NOMO-1 (cell line): ENCODE measurements around the gene VPS51.
A peak's percentile ranks its signal among the peaks of the same experiment; 100 is the strongest.
"Not testable (repeated sequence)": the region's sequence is repeated elsewhere in the genome, so short reads cannot be mapped to it uniquely, and the experiment has no call there.

Experiments used
- DNase-seq, 2 experiments: peaks; one replicate each; lab custom pipeline; 2025; ENCODE audit not compliant: unreplicated experiment in 2 of 2; lab: John Stamatoyannopoulos, UW

The VPS51 gene

DNA sequence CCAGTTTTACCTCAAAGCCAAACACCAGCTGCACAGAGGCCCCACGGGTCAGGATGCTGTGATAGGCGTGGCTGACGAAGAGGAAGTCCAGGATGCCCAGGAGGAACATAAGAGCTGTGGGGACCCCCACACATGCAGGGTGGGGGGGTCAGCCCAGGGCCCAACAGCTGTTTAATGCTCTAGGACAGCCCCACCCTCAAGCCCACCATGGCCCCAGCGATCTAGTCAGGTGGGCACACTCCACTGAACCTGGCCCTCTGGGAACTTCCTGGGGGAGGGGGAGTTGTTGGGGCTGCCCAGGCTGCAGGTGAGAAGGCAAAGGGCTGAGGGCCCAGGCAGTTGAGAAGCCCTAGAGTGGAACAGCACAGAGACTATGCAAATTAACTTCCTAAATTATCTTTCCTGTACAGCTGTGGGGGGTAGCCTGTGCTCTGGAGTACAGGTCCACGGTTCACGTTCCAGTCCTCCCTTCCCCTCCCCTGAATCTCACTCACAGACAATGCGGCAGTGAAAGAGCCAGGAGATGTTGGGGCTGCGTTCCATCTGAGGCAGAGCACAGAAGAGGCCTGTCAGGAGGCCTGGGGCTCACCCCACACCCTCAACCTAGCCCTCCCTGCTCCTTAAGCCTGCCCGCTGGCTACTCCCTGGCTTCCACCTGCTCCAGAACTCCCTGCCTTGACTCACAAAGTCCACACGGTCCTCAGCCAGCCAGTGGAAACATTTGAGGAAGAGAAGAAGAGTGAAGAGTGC is 36.4 kb downstream of the VPS51 start:
- DNase-seq: no peak

DNA sequence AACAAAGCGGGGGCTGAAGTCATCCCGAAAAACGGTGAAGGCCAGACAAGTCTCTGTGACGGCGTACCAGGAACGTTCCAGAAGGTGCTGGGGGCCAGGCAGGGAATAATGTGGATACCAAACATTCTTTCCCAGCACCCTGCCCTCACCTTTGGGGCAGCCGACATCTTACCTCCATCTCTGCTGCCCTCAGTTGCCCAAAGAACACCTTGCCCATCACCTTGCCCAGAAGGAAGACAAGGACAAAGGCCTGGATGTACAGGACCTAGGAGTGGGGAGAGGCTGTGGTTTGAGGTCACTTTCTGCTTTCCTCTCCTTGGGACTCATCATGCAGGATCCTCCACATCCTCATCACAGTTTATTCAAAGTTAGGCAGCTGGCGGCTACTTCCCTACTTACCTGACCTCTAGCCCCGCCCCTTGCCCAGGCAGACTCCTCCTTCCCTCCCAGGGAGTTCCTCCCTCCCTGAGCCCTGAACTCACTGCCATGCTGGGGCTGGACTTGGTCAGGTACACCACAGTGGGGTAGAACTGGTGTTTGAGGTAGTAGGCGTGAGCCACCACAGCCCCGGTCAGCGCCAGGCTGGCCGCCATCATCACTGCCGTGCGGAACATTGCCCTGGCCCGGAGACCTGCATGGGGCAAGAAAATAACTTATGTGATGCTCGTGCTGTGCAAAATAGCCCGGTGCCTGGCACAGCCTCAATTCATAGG is 37.1 kb downstream of the VPS51 start:
- DNase-seq: peak; percentile 61 to 69

- DNase-seq: no peak
Measured at GRCh38 chr11:65133724-65134123, 37.7 kb downstream of the VPS51 start.

DNA sequence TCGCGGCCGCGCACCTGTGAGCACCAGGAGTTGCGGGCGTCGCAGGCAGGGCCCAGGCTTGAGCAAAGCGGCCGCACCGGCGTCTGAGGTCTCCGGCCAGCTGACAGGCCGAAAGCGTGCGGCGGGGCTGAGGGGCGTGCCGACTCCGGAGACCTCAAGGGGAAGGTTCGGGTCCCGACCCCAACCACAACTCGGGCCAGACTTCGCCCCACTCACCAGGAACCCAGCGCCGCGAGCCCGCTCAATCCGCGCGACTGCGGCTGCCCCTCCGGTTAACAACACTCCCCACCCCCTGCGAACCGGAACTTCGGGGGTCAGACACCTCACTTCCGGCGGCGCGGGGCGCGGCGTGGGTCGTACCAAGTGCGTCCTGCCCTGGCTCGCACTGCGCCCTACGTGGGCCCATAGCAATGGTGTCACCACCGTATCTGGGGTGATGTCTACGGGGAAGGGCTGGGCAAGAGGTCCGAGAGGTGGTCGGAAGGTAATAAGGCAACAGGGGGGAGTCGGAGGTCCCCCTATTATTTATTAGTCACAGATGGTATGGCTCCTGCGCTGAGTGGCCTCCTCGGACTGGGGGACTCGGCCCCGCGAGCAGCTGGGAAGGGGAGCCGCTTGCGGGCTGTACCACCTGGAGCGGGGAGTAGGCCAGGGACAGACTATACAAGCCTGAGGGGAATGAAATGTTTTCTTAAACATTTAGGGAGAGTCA is 38.4 kb downstream of the VPS51 start, which contains the start of gene SYVN1:
TSS of gene SYVN1 (minus strand) at position 280 of the 712 bp plus-strand sequence. CDS start 918 bp downstream, outside the sequence.
- DNase-seq: peak; percentile 80 to 89

DNA sequence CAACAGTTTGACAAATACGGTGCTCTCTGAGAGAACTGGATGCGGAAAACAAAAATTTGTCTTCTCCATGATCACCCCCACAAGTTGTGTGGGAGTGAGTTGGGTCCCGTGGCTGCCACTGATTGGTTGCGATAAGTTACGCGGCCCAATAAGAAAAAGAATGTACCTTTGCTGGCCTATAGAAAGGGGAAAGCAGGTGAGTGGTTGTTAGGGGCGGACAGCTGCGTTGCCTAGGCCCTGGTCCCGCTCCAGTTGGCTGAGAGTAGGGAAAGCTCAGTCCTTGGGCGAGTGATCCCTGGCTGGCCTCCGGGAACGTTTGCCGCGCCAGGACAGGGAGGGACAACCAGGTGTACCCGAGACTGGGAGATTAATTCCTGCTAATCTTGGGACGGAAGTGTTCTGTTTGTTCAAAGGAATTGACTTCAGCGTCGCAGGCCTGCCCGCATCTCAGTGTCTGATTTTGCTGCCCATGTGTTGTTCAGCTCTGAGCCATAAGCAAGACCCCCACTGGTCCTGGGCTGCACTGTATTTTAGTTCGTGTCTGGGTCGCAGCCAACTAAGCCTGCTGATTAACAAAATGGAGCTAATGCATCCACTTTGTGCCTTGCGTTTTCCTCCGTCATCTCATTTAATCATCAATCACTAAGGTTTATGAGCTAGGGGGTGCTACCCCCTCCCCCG is 39.1 kb downstream of the VPS51 start:
- peak; percentile 93 to 98 for DNase-seq

- DNase-seq: no peak
Measured at GRCh38 chr11:65135633-65136145, 39.7 kb downstream of the VPS51 start.

DNA sequence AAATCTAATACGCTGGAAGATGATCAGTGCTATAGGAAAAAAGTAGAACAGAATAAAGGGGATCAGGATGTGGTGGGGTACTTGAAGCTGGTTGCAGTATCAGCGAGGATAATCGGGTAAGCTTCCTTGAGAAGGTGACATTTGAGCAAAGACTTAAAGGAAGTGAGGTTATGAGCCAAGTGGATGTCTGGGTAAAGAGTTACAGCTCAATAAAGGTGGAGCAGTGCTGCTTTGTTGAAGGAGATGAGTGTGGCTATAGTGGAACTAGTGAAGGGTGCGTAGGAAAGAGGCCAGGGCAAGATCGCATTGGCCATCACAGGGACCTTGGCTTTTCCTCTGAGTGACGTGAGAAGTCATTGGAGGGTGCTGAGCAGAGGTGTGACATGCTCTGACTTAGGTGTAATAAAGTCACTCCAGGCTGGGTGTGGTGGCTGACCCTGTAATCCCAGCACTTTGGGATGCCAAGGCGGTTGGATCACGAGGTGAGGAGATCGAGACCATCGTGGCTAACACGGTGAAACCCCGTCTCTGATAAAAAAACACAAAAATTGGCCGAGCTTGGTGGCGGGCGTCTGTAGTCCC is 40.6 kb downstream of the VPS51 start:
- DNase-seq: no peak

GRCh38 chr11:65141896-65142494 is 46.0 kb downstream of the VPS51 start:
- DNase-seq: no peak

GRCh38 chr11:65147352-65148075 is 51.5 kb downstream of the VPS51 start:
- DNase-seq: no peak

DNA sequence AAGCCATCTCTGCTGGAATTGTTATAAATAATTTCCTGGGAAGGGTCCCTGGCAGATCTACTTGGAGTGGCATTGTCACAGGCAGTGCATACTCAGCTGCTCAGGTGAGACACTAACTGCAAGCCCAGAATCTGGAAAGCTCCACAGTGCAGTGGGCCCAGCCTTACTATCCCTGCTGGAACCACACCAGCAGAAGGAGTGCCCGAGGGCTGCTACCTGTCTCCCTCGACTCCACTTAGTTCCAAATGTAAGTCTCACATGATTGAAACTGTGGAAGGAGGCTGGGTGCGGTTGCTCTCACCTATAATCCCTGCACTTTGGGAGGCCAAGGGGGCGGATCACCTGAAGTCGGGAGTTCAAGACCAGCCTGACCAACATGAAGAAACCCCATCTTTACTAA is 52.6 kb downstream of the VPS51 start:
- no peak for DNase-seq

DNA sequence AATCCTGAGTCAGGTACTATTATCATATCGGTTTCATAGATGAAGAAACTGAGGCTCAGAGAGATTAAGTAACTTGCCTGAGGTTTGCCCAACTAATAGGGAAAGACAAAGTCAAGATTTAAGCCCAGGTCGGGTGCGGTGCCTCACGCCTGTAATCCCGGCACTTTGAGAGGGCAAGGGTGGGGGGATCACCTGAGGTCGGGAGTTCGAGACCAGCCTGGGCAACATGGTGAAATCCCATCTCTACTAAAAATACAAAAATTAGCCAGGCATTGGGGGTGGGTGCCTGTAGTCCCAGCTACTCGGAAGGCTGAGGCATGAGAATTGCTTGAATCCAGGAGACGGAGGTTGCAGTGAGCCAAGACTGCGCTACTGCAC is 54.1 kb downstream of the VPS51 start:
- DNase-seq: not testable (repeated sequence)

DNA sequence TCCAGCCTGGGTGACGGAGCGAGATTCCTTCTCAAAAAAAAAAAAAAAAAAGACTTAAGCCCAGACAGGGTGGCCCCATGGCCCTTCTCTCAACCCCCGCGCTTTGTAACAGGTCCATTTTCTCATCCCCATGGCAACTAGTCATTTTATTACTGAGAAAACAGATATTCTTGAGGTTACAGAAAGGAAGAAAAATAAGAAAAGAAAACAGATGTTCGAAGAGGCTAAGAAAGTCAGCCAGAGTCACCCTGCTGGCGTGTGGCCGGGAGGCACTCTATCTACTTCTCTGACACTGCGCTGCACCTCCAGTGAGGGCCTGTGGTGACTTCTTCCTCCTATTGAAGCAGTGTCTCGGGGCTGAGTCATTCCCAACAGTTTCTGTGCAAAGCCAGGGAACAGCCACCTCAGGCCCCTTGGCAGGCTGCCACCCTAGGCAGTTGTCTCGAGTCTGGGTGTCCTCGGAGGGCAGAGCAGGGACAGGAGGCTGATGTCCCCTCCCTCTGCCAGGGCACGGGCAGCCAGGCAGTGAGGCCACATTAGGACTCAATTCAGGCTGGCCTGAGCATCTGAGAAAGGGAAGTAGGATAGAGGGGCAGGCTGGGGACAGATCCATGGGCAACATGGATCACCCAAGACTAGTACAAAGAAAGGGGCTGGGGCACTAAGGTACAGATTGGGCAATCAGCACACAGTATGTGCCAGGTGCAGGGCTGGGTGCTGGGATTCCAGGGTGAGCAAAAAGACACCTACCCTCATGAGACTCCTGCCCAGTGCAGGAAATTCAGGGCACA is 54.7 kb downstream of the VPS51 start:
- peak; percentile 74 to 84 for DNase-seq

DNA sequence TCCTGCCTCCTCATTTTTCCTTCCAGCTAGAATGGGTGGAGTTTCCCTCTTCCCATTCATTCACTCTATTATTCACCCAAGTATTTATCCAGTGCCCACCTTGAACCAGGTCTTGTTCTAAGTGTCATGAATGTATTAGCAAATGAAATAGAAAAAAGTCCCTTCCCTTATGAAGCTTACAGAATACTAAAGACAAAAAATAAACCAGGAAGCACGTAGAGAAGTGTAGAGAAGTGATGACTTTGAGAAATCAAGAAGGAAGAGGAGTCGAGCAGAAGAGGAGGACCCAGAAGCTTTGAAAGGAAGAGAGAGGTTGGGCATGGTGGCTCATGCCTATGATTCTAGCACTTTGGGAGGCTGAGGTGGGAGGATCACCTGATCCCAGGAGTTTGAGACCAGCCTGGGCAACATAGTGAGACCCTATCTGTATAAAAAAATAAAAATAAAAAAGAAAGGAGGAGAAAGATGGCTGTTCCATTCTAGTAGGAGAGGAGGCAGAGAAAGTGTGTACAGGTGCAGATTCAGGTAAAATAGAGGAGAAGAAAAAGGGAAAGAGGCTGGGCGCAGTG is 55.4 kb downstream of the VPS51 start:
- peak in 1 of 2 experiments; percentile 47 for DNase-seq

GRCh38 chr11:65152122-65152521 is 56.1 kb downstream of the VPS51 start:
- DNase-seq: peak in 1 of 2 experiments; percentile 52

DNA sequence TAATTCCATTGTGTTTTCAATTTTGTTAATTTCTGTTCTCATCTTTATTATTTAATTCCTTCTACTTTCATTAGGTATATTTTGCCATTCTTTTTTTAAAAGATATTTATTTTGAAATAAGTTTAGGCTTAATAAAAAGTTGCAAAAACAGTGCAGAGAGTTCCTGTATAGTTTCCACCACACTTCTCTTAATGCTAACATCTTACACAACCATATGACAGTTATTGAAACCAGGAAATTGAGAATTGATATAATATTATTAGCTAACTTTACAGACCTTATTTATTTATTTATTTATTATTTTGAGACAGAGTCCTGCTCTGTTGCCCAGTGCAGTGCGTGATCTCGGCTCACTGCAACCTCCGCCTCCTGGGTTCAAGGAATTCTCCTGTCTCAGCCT is 60.2 kb downstream of the VPS51 start:
- peak in 1 of 2 experiments; percentile 11 for DNase-seq

- no peak for DNase-seq
Measured at GRCh38 chr11:65156926-65157325, 60.9 kb downstream of the VPS51 start.

- DNase-seq: no peak
Measured at GRCh38 chr11:65157336-65157735, 61.3 kb downstream of the VPS51 start.

DNA sequence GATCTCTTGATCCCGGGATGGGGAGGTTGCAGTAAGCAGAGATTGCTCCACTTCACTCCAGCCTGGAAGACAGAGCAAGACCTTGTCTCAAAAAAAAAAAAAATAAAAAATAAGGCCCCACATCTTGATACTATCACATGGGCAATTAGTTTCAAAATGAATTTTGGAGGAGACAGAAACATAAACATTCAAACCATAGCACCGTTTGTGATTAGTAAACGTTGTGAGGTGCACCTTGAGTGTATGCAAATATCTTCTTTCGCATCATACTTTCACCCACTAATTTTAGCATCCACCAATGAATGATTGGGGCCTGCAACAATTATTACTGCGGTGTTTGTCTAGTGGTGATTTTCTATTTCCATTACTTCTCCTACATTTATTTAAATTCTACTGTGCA is 63.0 kb downstream of the VPS51 start:
- no peak for DNase-seq
